ENCODE results near the gene RASGRP1.

The RASGRP1 gene

DNA sequence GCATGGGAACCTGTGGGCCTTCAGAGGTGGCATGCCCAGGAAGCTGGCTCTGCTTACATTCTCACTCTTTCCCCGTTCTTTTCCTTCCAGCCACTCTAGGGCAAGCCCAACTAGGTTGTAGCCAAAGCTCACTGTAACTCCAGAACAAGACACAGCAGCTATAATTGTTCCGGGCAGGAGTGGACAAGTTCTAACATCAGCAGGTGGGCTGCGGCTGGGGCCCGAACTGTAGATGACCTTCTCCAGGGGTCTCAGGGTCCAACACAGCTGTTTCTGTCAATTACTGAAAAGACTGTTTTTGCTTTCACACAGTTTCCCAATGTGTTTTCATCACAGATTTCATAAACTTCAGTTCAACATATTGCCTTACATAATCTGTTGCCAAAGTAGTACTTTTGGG lies 11.5 kb downstream of the RASGRP1 start:
- H2BK12ac ChIP-seq (ENCODE audit: low read length): peak overlapping the region; percentile 15

DNA sequence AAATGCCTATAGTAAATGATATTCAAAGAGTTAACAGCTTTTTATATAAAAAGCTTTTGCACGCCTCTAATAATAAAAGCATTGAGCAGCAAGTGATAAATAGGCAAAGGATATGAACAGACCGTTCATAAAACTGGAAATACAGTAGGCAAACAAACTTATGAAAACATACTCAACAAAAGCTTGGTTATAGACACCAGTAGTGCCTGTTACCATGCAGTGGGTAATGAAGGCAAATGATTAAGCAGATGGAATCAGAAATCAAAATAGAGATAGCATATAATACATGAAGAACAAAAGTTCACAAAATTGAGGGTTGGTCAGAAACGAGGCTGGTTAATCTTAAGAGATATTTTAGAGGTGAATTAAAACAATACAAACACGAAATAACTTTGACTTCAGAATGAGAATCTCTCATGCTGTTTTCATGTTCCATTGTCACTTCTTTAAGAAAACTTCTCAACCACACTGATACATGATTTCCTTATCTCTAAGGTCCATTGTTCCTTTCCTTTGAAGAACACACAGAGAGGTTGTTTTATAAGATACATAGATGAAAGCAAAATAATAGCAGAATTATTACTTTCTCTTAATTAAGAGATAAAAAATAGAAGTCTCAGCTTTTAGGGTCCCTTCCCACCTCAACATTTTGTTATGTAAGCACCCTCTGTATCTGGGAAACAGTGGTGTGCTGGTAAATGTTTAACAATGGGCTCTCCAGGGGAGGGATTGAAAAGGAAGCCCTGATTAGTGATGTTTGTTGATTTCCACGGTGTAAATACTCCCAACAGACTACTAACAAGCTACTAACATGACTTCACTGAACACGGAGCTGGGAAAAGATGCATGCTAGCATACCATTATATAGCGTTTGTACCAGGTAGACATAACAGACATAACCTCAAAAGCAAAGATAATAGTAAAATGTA lies 12.6 kb downstream of the RASGRP1 start:
- H3K79me1 ChIP-seq (ENCODE audit: low read length): peaks cover 14% of the 10 kb centered on the region
- no peak overlapping the region for H2AFZ ChIP-seq (ENCODE audit: insufficient read depth, low read length, poor library complexity)
- no CpG with 5 or more reads among the region's 7 CpGs for WGBS (ENCODE audit: extremely low coverage, insufficient coverage, insufficient read length)

More for the DNA sequence above, 11.5 kb downstream of the RASGRP1 start:
- H3K27me3 ChIP-seq (ENCODE audit: insufficient read depth, low read length): no peaks in the 10 kb centered on the region
- H3K14ac ChIP-seq (ENCODE audit: low read length): no peak overlapping the region
- H3K4me3 ChIP-seq (ENCODE audit: low read depth, low read length): no peak overlapping the region
- H3K4me1 ChIP-seq (ENCODE audit: control insufficient read depth in 1 of 2, insufficient read depth in 2 of 2, low read length in 2 of 2): peaks cover 19 to 28% of the 10 kb centered on the region in 2 experiments
- H3K9ac ChIP-seq (ENCODE audit: low read length): no peak overlapping the region
- peaks cover 18% of the 10 kb centered on the region for H3K79me1 ChIP-seq (ENCODE audit: low read length)
- H3K27ac ChIP-seq (ENCODE audit: low read depth, low read length): no peak overlapping the region
- no peak overlapping the region for H2BK5ac ChIP-seq (ENCODE audit: low read depth, low read length, poor library complexity)
- no peak overlapping the region for H4K91ac ChIP-seq (ENCODE audit: low read depth, low read length)
- H3K36me3 ChIP-seq (ENCODE audit: control insufficient read depth in 1 of 2, insufficient read depth in 2 of 2, low read length in 2 of 2): peaks cover 11 to 12% of the 10 kb centered on the region in 2 experiments
- H4K8ac ChIP-seq (ENCODE audit: low read depth, low read length): peak overlapping the region; percentile 48
- no peak overlapping the region for H2AFZ ChIP-seq (ENCODE audit: insufficient read depth, low read length, poor library complexity)
- H2AK5ac ChIP-seq (ENCODE audit: low read length): peak overlapping the region; percentile 47
- no peak overlapping the region for H3K4ac ChIP-seq (ENCODE audit: low read depth, low read length)
- H4K12ac ChIP-seq (ENCODE audit: low read depth, low read length): no peak overlapping the region
- no peak for DNase-seq
- no CpG with 5 or more reads among the region's 4 CpGs for WGBS (ENCODE audit: extremely low coverage, insufficient coverage, insufficient read length)
- no peaks in the 10 kb centered on the region for H3K9me3 ChIP-seq (ENCODE audit: insufficient read depth, low read depth, low read length)
- peak overlapping the region; percentile 38 for H2BK120ac ChIP-seq (ENCODE audit: insufficient read depth, low read length, poor library complexity)
- no peak overlapping the region for H3K23ac ChIP-seq (ENCODE audit: low read length)
- H3K4me2 ChIP-seq (ENCODE audit: low read length): no peak overlapping the region
- H3K79me2 ChIP-seq (ENCODE audit: control insufficient read depth, insufficient read depth, low read length, poor library complexity): peaks cover 5% of the 10 kb centered on the region
- peak overlapping the region; percentile 64 for H3K18ac ChIP-seq (ENCODE audit: low read length)

DNA sequence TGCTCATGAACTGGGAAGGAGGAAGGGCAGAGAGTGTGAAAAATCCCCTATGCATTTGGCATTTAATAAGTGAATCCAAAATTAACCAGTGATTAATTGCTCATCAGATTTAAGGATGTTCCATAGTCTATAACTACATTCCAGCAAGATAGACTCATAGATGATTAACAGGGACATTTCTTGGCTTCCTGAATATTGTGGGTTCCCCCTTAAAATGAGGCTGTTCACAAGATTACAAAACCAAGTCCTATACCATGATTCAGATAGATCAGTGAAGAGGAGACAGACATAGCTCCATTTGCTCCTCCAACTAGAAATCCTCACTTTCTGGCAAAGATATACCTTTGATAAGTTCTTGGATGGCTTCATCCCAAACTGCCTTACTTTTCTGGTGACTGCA lies 15.4 kb downstream of the RASGRP1 start:
- H3K4ac ChIP-seq (ENCODE audit: low read depth, low read length): no peak overlapping the region
- H3K14ac ChIP-seq (ENCODE audit: low read length): no peak overlapping the region
- H2BK5ac ChIP-seq (ENCODE audit: low read depth, low read length, poor library complexity): no peak overlapping the region
- no peak overlapping the region for H3K9ac ChIP-seq (ENCODE audit: low read length)
- no peak overlapping the region for H3K18ac ChIP-seq (ENCODE audit: low read length)
- no peak overlapping the region for H2BK12ac ChIP-seq (ENCODE audit: low read length)
- H3K23ac ChIP-seq (ENCODE audit: low read length): no peak overlapping the region
- no peak for DNase-seq
- H3K79me2 ChIP-seq (ENCODE audit: control insufficient read depth, insufficient read depth, low read length, poor library complexity): peaks cover 5% of the 10 kb centered on the region
- H2BK120ac ChIP-seq (ENCODE audit: insufficient read depth, low read length, poor library complexity): no peak overlapping the region
- no peak overlapping the region for H4K91ac ChIP-seq (ENCODE audit: low read depth, low read length)
- H3K4me1 ChIP-seq (ENCODE audit: control insufficient read depth in 1 of 2, insufficient read depth in 2 of 2, low read length in 2 of 2): peaks cover 8 to 11% of the 10 kb centered on the region in 2 experiments
- no peak overlapping the region for H3K4me3 ChIP-seq (ENCODE audit: low read depth, low read length)
- H3K27me3 ChIP-seq (ENCODE audit: insufficient read depth, low read length): no peaks in the 10 kb centered on the region
- no peak overlapping the region for H2AK5ac ChIP-seq (ENCODE audit: low read length)
- no peak overlapping the region for H2AFZ ChIP-seq (ENCODE audit: insufficient read depth, low read length, poor library complexity)
- H3K9me3 ChIP-seq (ENCODE audit: insufficient read depth, low read depth, low read length): no peaks in the 10 kb centered on the region
- H3K4me2 ChIP-seq (ENCODE audit: low read length): no peak overlapping the region
- H3K27ac ChIP-seq (ENCODE audit: low read depth, low read length): no peak overlapping the region
- H4K8ac ChIP-seq (ENCODE audit: low read depth, low read length): no peak overlapping the region
- H4K12ac ChIP-seq (ENCODE audit: low read depth, low read length): no peak overlapping the region
- peaks cover 6 to 8% of the 10 kb centered on the region in 2 experiments for H3K36me3 ChIP-seq (ENCODE audit: control insufficient read depth in 1 of 2, insufficient read depth in 2 of 2, low read length in 2 of 2)
- peaks cover 2% of the 10 kb centered on the region for H3K79me1 ChIP-seq (ENCODE audit: low read length)

More for the DNA sequence above, 12.6 kb downstream of the RASGRP1 start:
- Histone ChIP-seq H3K36me3 (ENCODE audit: control insufficient read depth in 1 of 2, insufficient read depth in 2 of 2, low read length in 2 of 2) (peaks cover 12% of the 10 kb centered on the region in 2 experiments), H2BK12ac (ENCODE audit: low read length) (no peak overlapping the region), H4K8ac (ENCODE audit: low read depth, low read length) (no peak overlapping the region), H2AK5ac (ENCODE audit: low read length) (no peak overlapping the region), H3K4me1 (ENCODE audit: control insufficient read depth in 1 of 2, insufficient read depth in 2 of 2, low read length in 2 of 2) (peaks cover 19 to 27% of the 10 kb centered on the region in 2 experiments), H3K4me3 (ENCODE audit: low read depth, low read length) (no peak overlapping the region), H3K23ac (ENCODE audit: low read length) (no peak overlapping the region), H3K79me2 (ENCODE audit: control insufficient read depth, insufficient read depth, low read length, poor library complexity) (peaks cover 6% of the 10 kb centered on the region), H3K27me3 (ENCODE audit: insufficient read depth, low read length) (no peaks in the 10 kb centered on the region), H3K14ac (ENCODE audit: low read length) (no peak overlapping the region), H3K27ac (ENCODE audit: low read depth, low read length) (no peak overlapping the region), H3K18ac (ENCODE audit: low read length) (no peak overlapping the region), H2BK5ac (ENCODE audit: low read depth, low read length, poor library complexity) (no peak overlapping the region), H2BK120ac (ENCODE audit: insufficient read depth, low read length, poor library complexity) (no peak overlapping the region), H3K4ac (ENCODE audit: low read depth, low read length) (no peak overlapping the region), H4K91ac (ENCODE audit: low read depth, low read length) (no peak overlapping the region), H3K9me3 (ENCODE audit: insufficient read depth, low read depth, low read length) (no peaks in the 10 kb centered on the region), H3K9ac (ENCODE audit: low read length) (no peak overlapping the region), H3K4me2 (ENCODE audit: low read length) (no peak overlapping the region), H4K12ac (ENCODE audit: low read depth, low read length) (no peak overlapping the region)
- no peak for DNase-seq

DNA sequence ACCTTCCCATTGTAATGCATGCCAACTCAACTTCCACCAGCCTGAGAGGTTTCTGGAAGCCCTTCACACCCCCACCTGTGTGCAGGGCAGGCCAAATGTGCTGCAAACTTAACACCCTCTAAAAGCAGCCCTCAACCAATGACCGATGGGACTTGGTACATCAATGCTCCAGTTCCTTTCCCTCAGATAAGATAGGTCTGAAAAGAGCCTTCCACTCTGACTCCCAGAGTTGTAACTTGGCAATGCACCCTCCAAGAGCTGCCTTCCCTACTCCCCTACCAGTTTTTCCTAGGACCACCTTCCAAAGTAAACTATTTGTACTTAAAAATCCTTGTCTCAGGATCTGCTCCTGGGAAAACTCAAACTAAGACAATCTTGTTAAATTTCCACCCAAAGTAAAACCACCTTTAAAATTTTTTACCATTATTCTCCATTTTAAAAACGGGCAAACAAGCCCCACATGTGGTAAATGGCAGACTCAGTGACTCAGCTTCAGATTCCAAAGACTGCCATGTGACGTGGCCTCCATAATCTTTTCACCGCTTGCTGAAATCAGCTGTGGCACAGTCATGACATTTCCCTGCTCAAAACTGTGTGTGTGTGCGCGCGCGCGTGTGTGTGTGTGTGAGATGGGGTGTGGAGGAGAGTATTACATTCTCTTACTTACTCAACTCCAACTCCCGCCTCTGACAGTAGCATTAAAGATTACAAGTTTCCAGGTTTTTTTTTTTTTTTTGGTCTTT lies 17.2 kb downstream of the RASGRP1 start:
- Histone ChIP-seq H3K23ac (ENCODE audit: low read length) (no peak overlapping the region), H3K79me1 (ENCODE audit: low read length) (no peaks in the 10 kb centered on the region), H2BK120ac (ENCODE audit: insufficient read depth, low read length, poor library complexity) (no peak overlapping the region), H3K18ac (ENCODE audit: low read length) (no peak overlapping the region), H3K27me3 (ENCODE audit: insufficient read depth, low read length) (no peaks in the 10 kb centered on the region), H2AFZ (ENCODE audit: insufficient read depth, low read length, poor library complexity) (no peak overlapping the region), H4K91ac (ENCODE audit: low read depth, low read length) (no peak overlapping the region), H3K4me3 (ENCODE audit: low read depth, low read length) (no peak overlapping the region), H2BK12ac (ENCODE audit: low read length) (no peak overlapping the region), H2BK5ac (ENCODE audit: low read depth, low read length, poor library complexity) (no peak overlapping the region), H3K9me3 (ENCODE audit: insufficient read depth, low read depth, low read length) (no peaks in the 10 kb centered on the region), H3K9ac (ENCODE audit: low read length) (no peak overlapping the region), H3K79me2 (ENCODE audit: control insufficient read depth, insufficient read depth, low read length, poor library complexity) (peaks cover 1% of the 10 kb centered on the region), H3K4me2 (ENCODE audit: low read length) (no peak overlapping the region), H4K8ac (ENCODE audit: low read depth, low read length) (peak overlapping the region; percentile 54), H3K27ac (ENCODE audit: low read depth, low read length) (no peak overlapping the region), H3K36me3 (ENCODE audit: control insufficient read depth in 1 of 2, insufficient read depth in 2 of 2, low read length in 2 of 2) (peaks cover 4 to 8% of the 10 kb centered on the region in 2 experiments), H3K4ac (ENCODE audit: low read depth, low read length) (no peak overlapping the region), H3K14ac (ENCODE audit: low read length) (no peak overlapping the region), H4K12ac (ENCODE audit: low read depth, low read length) (no peak overlapping the region), H3K4me1 (ENCODE audit: control insufficient read depth in 1 of 2, insufficient read depth in 2 of 2, low read length in 2 of 2) (no peaks in the 10 kb centered on the region), H2AK5ac (ENCODE audit: low read length) (no peak overlapping the region)
- peak; percentile 40 to 65 for DNase-seq
- no CpG with 5 or more reads among the region's 10 CpGs for WGBS (ENCODE audit: extremely low coverage, insufficient coverage, insufficient read length)
